Stimulated activated CD8-positive, alpha-beta memory T cell treated with anti-CD3 and anti-CD28 coated beads, Interleukin-7, amount 100 ng/mL, for 4 hours (primary cell): ENCODE measurements around the gene TRIM47.

ENCODE experiments used
- DNase-seq, 2 donors: peaks; one replicate each; pipeline ENCODE4 v3.0.0-alpha.2; 2020; ENCODE audit warnings: low read depth in 2 of 2

Gene TRIM47

GRCh38 chr17:75832164-75832651, 46.2 kb downstream of the TRIM47 start:
- peak in 1 of 2 donors; percentile 50 for DNase-seq

DNA sequence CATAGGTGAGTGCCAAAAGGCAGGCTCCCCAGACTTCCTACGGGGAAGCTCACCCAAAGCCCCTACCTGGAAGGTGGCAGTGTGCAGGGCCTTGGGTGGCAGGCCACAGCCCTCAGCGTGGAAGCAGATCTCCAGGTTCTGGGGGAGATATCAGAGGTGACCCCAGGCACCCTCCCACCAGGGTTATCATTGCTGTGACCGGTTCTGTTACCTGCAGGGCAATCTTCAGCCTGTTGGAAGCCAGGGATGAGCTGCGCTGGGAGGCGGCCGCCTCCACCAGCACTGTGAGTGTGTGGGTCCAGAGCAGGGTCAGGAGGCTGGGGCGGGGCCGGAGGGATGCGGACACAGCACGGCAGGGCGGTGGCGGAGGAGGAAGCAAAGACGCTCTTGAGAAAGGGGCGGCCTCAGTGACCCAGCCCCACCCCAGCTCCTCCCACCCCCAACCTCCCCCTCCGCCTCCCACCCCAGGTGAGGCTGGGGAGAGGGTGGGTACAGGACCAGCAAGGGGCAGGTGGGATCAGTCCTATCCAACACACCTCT, 47.3 kb downstream of the TRIM47 start:
- no peak for DNase-seq

GRCh38 chr17:75830164-75831031, 48.0 kb downstream of the TRIM47 start:
- no peak for DNase-seq

- DNase-seq, result no peak
Observed at GRCh38 chr17:75829747-75830146, 48.6 kb downstream of the TRIM47 start.

- DNase-seq, result no peak
Observed at GRCh38 chr17:75828741-75829140, 49.6 kb downstream of the TRIM47 start.

GRCh38 chr17:75828076-75828400, 50.3 kb downstream of the TRIM47 start:
- no peak for DNase-seq

DNA sequence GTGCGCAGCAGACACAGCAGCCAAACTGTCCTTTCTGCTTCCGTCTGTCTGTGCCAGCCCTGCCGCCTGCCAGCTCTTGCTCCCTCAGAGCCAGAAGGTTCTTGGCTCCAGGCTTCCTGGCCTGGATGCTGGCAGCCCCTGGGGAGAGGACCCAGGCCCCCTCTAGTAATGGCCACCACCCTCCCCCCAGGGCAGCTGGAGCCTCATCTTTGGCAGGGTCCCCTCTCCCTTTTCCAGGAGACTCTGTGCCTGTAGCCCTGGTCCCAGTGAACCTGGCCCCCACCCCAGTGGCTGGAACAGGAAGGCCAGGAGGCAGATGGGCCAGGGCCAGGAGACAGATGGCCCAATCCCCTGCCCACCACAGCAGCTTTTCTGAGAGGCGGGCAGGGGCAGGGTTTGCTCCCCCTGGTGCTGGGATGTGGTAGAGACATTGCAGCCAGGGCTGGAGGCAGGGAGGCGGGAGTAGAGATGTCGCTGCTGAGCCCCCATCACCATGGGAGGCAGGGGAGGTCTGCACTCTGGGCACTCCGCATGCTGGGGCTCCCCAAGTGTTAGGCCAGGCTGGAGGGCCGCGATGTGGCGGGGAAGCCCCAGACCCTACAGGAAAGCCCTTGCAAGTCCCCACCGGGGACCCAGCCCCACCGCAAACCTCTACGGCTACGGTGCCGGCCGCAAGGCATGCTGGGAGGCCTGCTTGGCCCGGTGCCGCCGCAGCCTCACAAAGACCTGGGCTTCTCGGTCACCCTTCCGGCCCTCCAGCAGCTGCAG, 50.9 kb downstream of the TRIM47 start:
- DNase-seq, result peak; percentile 40 to 60

- no peak for DNase-seq
Observed at GRCh38 chr17:75826561-75827307, 51.6 kb downstream of the TRIM47 start.

- no peak for DNase-seq
Observed at GRCh38 chr17:75825748-75826370, 52.5 kb downstream of the TRIM47 start.

DNA sequence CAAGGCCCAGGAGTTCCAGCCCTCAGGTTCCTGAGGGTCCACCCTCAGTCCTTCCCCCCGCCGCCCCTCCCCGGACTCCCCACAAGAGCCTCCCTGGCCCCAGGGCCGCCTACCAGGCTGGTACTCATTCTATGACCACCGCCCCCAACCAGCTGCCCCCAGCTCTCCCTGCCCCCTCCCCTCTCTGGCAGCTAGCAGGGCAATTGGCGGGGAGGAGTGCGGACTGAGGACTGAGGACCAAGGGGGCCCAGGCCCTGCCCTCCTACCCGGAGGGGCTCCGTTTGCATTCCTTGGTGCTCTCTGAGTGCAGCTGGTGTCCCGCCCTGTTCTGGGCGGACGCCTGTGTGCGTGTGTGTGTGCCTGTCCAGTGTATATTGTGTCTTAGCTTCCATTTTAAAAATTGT, 53.2 kb downstream of the TRIM47 start:
- DNase-seq, result no peak

DNA sequence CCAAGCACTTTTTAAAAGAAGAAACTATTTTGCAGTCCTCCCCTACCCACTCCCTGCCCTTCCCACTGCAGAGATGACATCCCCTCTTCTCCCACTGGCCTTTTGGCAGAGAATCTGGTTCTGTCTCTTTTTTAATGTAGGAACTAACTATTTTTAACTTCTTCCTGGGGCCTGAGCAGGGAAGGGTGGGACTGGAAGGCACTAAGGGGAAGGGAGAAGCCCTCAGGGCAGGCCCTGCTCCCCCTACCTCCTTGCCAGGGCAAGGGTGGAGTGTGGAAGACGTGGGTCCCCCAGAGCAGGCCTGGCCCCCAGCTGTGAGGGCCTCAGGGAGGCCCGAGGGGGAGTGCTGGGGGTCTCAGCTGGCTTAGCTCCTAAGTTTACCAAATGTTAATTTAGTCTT, 53.7 kb downstream of the TRIM47 start:
- no peak for DNase-seq
